Suppressor macrophage treated with lipopolysaccharide for 1 hour (primary cell): ENCODE results near the gene ZNRF3.
"Not testable (repeated sequence)": the region's sequence is repeated elsewhere in the genome, so short reads cannot be mapped to it uniquely, and the experiment has no call there.

ENCODE experiments used
- DNase-seq, 3 donors: peaks; one replicate each; pipeline ENCODE4 v3.0.0-alpha.2; 2020 to 2022

Gene ZNRF3

GRCh38 chr22:28989484-28989883 lies 106.1 kb downstream of the ZNRF3 start:
- no peak for DNase-seq

DNA sequence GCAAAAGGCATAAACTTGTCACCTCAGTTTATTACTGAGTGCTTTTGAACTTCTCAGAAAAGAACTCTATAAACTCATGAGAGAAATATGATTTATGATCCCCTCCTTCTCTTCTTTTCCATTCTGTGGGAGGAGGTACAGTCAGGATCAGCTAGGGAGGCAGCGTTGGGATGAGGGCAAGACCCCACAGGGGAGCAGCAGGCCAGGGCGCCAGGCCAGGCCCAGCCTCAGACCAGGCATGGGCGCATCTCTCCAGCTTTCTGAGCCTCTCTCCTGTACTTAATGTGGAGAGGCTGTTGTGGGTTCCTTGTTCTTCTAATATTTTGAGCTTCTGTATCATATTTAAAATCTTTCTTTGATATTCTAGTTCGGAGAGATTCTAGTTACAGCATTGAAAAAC lies 106.5 kb downstream of the ZNRF3 start:
- DNase-seq = no peak

GRCh38 chr22:28992565-28993356 lies 109.4 kb downstream of the ZNRF3 start:
- no peak for DNase-seq

DNA sequence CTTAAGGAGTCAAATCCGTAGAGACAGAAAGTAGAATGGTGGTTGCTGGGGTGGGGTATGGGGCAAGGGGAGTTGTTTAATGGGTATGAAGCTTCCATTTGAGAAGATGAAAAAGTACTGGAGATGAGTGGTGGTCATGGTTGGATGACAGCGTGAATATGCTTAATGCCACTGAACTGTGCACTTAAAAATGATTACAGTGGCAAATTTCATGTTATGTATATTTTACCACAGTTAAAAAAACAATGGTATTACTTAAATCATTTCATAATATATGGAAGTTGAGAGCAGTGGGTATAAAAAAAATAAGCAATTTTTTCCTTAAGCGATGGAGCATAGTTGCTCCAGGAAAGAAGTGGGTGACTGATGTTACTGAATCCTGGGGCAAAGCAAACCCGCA lies 111.2 kb downstream of the ZNRF3 start:
- DNase-seq = no peak

GRCh38 chr22:28995551-28995950 lies 112.2 kb downstream of the ZNRF3 start:
- no peak for DNase-seq

DNA sequence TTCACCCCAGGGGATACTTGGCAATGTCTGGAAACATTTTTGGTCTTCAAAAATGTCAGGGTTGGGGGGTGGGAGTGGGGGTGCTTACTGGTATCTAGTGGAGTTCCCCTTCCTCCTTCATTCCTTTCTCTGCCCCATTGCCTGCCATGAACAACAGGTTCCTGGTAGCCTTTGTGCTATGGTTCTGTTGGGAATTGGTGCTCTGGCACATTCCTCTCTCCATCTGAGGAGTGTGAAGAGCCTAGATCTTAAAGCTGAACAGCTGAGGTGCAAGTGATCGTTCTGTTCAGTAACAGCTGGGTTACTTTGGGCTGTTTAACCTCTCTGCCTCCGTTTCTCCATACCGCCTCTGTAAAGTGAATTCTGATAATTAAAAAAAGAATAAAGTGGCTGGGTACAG lies 114.0 kb downstream of the ZNRF3 start:
- DNase-seq = no peak

DNA sequence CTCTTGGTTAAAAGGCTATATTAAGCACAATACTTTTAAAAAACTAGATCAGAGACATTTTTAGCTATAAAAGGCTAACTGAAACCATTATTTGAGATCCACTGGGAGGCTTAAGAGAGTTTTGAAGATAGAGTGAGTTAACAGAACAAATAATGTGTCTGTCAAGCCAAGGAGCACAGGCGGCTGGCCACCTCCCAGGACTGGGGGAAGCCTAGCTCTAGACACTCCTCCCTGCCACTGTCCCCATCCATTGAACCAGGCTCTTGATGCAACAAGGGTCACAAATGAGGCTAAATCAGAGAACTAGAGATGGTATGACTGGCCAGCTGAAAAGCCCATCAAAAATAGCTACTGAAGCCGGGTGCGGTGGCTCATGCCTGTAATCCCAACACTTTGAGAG lies 115.3 kb downstream of the ZNRF3 start:
- DNase-seq = no peak

DNA sequence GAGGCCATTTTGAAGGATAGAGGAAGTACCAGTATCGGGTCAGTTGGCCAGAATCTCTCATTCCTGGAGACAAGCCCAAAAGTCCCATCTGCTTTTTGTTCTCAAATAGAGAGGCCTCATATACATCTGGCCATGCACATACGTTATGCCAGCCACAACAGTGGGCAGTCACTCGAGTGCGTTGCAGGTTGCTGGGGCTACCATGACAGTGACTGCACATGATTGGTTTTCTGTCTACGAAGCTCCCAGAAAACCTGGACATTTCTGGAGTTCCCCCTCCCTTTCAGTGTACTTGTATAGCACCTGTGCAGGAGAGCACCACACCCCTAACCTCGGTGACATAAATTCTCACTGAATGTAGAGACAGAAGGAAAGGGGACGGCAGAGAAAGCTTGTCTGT lies 116.1 kb downstream of the ZNRF3 start:
- no peak for DNase-seq

DNA sequence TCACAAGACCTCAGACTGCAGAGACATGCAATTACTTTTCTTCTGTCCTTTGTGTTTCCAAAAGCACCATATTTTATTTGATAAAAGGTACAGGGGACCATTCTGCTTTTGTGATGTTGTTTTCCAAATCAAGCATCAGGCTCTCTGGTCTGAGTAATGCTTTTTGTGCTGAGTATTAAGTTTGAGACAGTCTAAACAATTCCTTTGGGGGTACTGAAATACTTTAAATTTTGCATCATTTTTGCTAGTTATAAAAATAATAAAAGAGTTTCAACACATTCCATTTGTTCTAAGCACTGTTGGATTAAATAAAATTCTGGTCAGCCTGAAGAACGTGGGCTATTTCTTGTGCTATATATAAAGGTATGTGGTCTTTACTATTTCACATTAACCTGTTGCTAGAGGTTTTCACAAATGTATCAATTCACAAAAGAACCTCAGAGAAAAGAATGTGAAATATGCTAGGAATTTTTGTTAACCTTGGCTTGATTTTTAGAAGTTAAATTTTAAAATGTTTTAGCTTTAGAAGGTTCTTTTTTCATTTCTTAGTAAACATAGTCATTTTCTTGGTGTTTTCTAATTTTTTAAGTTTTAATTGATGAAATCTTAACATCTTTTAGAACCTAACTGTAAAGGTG lies 116.7 kb downstream of the ZNRF3 start:
- DNase-seq = no peak

DNA sequence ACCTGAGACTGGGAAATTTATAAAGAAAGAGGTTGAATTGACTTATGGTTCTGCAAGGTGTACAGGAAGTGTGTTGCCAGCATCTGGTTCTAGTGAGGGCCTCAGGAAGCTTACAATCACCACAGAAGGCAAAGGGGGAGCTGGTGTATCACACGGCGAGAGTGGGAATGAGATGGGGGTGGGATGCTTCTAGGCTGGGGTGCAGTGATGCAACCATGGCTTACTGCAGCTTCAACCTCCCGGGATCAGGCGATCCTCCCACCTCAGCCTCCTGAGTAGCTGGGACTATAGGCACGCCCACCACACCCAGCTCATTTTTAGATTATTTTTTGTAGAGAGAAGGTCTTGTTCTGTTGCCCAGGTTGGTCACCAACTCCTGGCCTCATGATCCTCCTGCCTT lies 117.3 kb downstream of the ZNRF3 start:
- DNase-seq = no peak

DNA sequence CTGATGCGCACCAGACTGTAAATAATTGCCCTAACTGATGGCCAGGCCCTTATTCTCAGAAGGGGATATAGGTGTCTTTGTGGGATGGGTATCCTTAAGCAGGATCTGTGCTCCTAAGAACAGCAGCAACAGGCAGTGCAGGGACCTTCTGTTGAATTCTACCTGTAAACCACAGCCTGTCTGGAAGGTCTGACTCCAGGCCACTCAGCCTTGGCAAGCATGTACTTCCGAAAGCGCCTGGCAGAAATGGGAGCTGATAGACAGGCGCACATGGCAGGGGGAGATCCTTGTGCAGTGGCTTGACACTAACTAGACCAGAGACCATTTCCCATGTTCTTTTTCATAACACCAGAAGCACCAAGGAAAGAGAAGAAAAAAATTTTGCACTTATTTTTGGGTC lies 119.2 kb downstream of the ZNRF3 start:
- DNase-seq = no peak

GRCh38 chr22:29003552-29003951 lies 120.2 kb downstream of the ZNRF3 start:
- no peak for DNase-seq

DNA sequence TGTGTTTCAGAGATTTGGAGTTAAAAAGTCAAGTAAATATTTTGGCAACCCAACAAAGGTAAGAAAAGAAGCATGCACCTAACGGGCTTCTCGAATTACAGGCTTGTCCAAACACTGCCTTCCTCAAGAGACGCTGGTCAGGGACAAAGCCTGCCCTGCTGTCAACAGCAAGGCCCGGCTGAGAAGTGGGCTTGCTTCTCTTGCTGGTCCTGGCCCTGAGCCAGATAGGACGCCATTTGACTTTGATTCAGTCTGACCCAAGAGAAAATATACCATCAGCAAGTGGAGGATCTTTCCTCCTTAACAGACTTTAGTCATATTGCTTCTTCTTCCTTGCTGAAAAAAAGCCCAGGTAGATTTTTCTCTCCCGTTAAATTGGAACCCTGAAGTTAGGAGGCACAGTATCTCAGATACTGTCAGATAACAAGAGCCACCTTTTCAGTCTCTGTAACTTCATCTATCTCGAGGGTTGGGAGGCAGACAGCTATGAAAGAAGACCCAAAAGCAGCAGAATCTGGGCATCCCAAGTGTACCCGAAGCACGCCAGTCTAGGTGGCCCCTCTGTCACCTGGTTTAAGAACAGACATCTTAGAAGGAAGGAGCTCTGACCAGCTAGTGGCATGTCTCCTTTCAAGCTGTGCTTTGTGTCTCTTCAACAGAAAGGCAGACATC lies 120.7 kb downstream of the ZNRF3 start:
- no peak for DNase-seq

- no peak for DNase-seq
These were observed 121.4 kb downstream of the ZNRF3 start for GRCh38 chr22:29004647-29005371.

GRCh38 chr22:29005754-29006153 lies 122.4 kb downstream of the ZNRF3 start:
- DNase-seq = not testable (repeated sequence)

DNA sequence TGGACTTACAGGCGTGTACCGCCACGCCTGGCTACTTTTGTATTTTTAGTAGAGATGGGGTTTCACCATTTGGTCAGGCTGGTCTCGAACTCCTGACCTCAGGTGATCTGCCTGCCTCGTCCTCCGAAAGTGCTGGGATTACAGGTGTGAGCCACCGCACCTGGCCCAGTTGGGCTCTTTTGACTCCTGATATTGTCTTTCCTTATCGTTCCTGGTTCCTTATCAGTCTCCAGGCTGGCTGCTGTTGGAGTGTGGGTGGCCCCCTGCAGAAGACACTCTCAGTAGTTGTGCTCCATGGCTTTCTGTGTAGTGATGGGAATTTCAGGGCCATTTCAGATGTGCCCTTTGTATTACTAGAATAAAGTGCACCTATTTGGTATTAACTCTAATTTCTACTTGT lies 123.0 kb downstream of the ZNRF3 start:
- no peak for DNase-seq

GRCh38 chr22:29009148-29009547 lies 125.8 kb downstream of the ZNRF3 start:
- DNase-seq = no peak

GRCh38 chr22:29011240-29012100 lies 128.1 kb downstream of the ZNRF3 start:
- DNase-seq = no peak

DNA sequence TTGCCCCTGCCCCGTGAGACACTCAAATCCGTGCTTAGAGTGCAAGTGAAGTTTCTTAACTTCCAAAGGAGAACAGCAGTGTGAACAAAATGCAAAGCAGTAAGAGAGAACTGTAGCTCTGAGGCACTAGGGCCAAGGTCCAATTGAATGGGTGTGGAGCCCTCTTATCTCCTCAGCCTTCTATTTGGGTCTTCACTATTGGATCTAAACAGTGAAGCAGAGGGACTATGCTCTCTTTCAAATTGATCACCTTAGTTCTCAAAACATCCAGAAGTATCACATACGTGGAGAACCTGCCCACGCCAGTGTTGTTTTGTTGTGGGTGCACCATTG lies 128.7 kb downstream of the ZNRF3 start:
- DNase-seq = no peak

DNA sequence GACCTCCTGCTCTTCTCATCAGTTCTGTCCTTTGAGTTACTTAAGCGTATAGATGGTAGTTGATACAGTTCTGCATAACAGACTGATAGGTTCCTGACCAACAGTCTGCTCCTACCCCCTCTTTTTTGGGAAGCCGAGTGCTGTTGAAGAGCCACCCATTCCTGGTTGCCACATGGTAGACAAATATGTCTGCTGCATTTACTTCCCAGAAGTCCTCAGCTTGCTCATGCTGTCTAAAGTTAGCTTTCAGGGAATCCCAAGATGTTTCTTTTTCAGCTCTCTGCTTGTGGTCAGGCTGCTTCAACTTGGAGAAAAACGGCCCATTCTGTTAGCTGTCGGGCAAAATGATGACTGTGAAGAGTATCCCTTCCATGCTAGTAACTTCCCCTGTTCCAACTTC lies 129.6 kb downstream of the ZNRF3 start:
- no peak for DNase-seq

DNA sequence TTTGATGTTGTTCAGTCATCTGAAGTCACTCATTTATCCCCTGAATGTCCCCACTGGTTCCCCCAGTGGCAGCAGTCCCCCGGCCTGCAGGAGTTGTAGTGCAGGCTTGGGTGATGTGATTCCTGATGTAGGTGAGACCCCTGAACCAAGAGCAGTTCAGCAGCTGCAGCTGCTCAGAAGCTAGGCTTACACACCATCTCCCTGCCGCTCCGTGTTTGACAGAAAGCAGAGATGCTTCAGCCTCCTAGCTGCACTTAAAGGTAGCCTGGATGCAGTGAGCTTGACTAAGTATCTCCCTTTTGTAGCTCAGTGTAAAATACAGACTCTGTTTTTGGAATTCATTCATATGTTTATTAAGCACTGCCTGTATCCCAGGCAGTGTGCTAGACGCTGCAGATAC lies 130.9 kb downstream of the ZNRF3 start:
- no peak for DNase-seq

DNA sequence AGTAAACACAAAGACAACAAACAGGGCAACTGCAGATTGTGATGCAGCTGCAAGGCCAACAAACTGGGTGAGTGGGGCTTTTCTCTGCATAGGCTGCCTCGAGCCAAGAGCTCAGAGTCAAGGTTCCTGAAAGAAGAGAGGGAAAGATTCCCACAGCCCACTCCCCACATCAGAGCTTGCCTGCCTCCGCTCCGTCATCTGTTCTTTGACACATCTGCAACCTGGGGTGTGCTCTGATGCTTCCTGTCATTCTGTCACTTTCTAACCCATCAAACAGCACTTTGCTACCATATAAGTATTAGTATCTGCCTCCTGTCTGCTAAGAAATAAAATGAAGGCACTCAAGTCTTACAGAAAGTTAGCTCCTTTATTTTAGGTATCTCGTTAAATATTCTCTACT lies 131.4 kb downstream of the ZNRF3 start:
- no peak for DNase-seq
